HepG2 (cell line): Measurements from ENCODE around the gene P4HTM. TPM values are rescaled to one million over a fixed set of nuclear protein-coding genes. Genes with fewer than 3 reads are reported as not detected.

Experiments
- ATF5 ChIP-seq: sonication (generic); formaldehyde crosslinking; IDR thresholded peaks from 2 replicates; pipeline ENCODE4 v1.4.0; 2020; ENCODE audit warnings: mild to moderate bottlenecking, low read depth, missing genetic modification reagents
- DR1 ChIP-seq: sonication (generic); formaldehyde crosslinking; IDR thresholded peaks from 2 replicates; pipeline ENCODE4 v1.8.0; 2021; ENCODE audit warnings: mild to moderate bottlenecking, missing genetic modification reagents, inconsistent platforms
- GLI4 ChIP-seq: sonication (generic); formaldehyde crosslinking; IDR thresholded peaks from 2 replicates; pipeline ENCODE4 v1.5.1; 2020; ENCODE audit warnings: missing genetic modification reagents, mild to moderate bottlenecking, moderate library complexity, borderline replicate concordance
- GTF2F1 ChIP-seq: fragments of 150-350 bp; IDR thresholded peaks from 2 replicates; pipeline ENCODE4 v1.6.1; 2014; ENCODE audit warnings: low read length
- HDAC1 ChIP-seq: sonication (generic); formaldehyde crosslinking; IDR thresholded peaks from 2 replicates; pipeline ENCODE4 v1.5.1; 2020; ENCODE audit warnings: mild to moderate bottlenecking, missing genetic modification reagents
- MATR3 ChIP-seq: sonication (generic); formaldehyde crosslinking; IDR thresholded peaks from 2 replicates; pipeline ENCODE4 v1.4.0; 2020; ENCODE audit warnings: missing genetic modification reagents
- NBN ChIP-seq: fragments of 450-650 bp; conservative IDR thresholded peaks from 2 replicates; pipeline ENCODE4 v1.6.1; 2017
- NFYC ChIP-seq: IDR thresholded peaks from 2 replicates; pipeline ENCODE4 v1.6.1; 2016; ENCODE audit warnings: missing genetic modification reagents, missing compliant biosample characterization
- REXO4 ChIP-seq: sonication (generic); formaldehyde crosslinking; IDR thresholded peaks from 2 replicates; pipeline ENCODE4 v1.8.0; 2022; ENCODE audit warnings: missing genetic modification reagents, mild to moderate bottlenecking, borderline replicate concordance
- SSRP1 ChIP-seq: IDR thresholded peaks from 2 replicates; pipeline ENCODE4 v1.6.1; 2016; ENCODE audit warnings: control low read depth
- STAG1 ChIP-seq: sonication (generic); formaldehyde crosslinking; IDR thresholded peaks from 2 replicates; pipeline ENCODE4 v1.4.0; 2020; ENCODE audit warnings: missing genetic modification reagents
- ZBTB4 ChIP-seq: sonication (generic); formaldehyde crosslinking; IDR thresholded peaks from 2 replicates; pipeline ENCODE4 v1.4.0; 2020; ENCODE audit warnings: missing genetic modification reagents, mild to moderate bottlenecking, borderline replicate concordance
- ZC3H4 ChIP-seq: sonication (generic); formaldehyde crosslinking; IDR thresholded peaks from 2 replicates; pipeline ENCODE4 v1.4.0; 2020; ENCODE audit warnings: missing genetic modification reagents, borderline replicate concordance
- ZFP62 ChIP-seq: sonication (generic); formaldehyde crosslinking; IDR thresholded peaks from 2 replicates; pipeline ENCODE4 v1.4.0; 2020; ENCODE audit warnings: missing genetic modification reagents
- ZNF124 ChIP-seq: sonication (generic); formaldehyde crosslinking; IDR thresholded peaks from 2 replicates; pipeline ENCODE4 v1.4.0; 2020; ENCODE audit warnings: missing genetic modification reagents
- ZNF138 ChIP-seq: sonication (generic); formaldehyde crosslinking; IDR thresholded peaks from 2 replicates; pipeline ENCODE4 v1.5.0; 2020; ENCODE audit warnings: mild to moderate bottlenecking, low read depth, missing genetic modification reagents
- ZNF441 ChIP-seq: sonication (generic); formaldehyde crosslinking; IDR thresholded peaks from 2 replicates; pipeline ENCODE4 v1.7.0; 2021; ENCODE audit warnings: missing genetic modification reagents, borderline replicate concordance
- ZNF547 ChIP-seq: sonication (generic); formaldehyde crosslinking; IDR thresholded peaks from 2 replicates; pipeline ENCODE4 v1.5.1; 2020; ENCODE audit warnings: mild to moderate bottlenecking, missing genetic modification reagents
- ZNF552 ChIP-seq: sonication (generic); formaldehyde crosslinking; IDR thresholded peaks from 2 replicates; pipeline ENCODE4 v1.9.0; 2022; ENCODE audit warnings: missing genetic modification reagents, mild to moderate bottlenecking, borderline replicate concordance
- polyA plus RNA-seq, 8 experiments: library from polyadenylated mRNA; depleted of rRNA in 3 of 8; stranded (reverse) in 7 of 8; unstranded in 1 of 8; fragments of >200 nt; fragmentation: Illumina TruSeq in 4 of 8; extraction: Trizol in 4 of 8; gene quantifications; 2 replicates each; pipeline versions ENCODE4 v1.2.1 to v1.2.3, GENCODE V29; 2011 to 2016; ENCODE audit warnings: low read depth in 4 of 8, missing spikeins in 1 of 8, mixed read lengths in 1 of 8; ENCODE audit not compliant: insufficient read depth in 1 of 8
- total RNA-seq, 5 experiments: library from RNA; depleted of rRNA; stranded (reverse); fragments of >200 nt; fragmentation: Illumina TruSeq; extraction: Trizol; gene quantifications; 2 replicates each; pipeline ENCODE4 v1.2.3, GENCODE V29; 2016; ENCODE audit warnings: low read depth in 1 of 5
- TF ChIP-seq, protein P1 (sequence below): sonication (generic); formaldehyde crosslinking; IDR thresholded peaks from 2 replicates; pipeline ENCODE4 v1.4.0; 2020; ENCODE audit warnings: missing genetic modification reagents, mild to moderate bottlenecking, borderline replicate concordance
- TF ChIP-seq, protein P2 (sequence below): sonication (generic); formaldehyde crosslinking; IDR thresholded peaks from 2 replicates; pipeline ENCODE4 v1.4.0; 2020; ENCODE audit warnings: missing genetic modification reagents

Gene P4HTM
- total and polyA plus RNA-seq, 2 of the 13 experiments (the other 11 are each of a cell fraction or from before 2014, with no cell fraction given): 0.01 TPM; not detected in 1

DNA sequence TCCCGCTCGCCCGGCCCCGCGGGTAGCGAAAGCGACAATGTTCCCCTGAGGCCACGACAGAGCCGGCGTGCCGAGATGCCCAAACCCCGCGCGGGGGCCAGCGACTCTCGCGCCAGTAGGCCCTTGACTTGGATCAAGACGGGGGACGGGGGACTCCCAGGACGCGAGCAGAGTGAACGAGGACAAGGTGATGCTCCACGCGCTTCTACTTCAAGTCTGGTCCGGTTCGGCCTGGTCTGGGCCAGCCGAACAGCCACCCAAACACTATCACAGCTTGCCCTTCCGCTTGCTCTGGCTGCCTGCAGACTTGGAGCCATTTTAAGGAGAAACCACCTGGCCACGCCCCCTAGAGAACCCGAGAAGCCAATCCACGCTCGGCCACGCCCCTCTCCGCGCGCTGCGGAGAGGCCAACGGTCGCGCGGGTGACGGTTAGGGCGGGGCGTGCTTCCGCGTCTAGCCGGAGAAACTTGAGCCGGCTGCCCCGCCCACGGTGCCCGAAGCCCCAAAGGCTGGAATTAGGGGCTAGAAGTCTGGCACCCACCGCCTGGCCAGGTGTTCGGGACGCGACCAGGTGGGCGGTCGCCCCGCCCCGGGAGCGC, 31.3 kb downstream of the P4HTM start (continued):
- TF ChIP-seq ZBTB4 (CRISPR knock-in tag) (no peak), ATF5 (no peak), NBN (no peak), REXO4 (CRISPR knock-in tag) (no peak), ZNF138 (CRISPR knock-in tag) (no peak), STAG1 (CRISPR knock-in tag) (no peak), MATR3 (no peak), ZNF124 (CRISPR knock-in tag) (peak; percentile 17), ZFP62 (CRISPR knock-in tag) (no peak), DR1 (peak; percentile 100), ZNF552 (CRISPR knock-in tag) (no peak), HDAC1 (CRISPR knock-in tag) (peak; percentile 87), SSRP1 (CRISPR knock-in tag) (no peak), GLI4 (no peak), GTF2F1 (no peak; the same call in 1 of the 2 replicates), ZNF441 (CRISPR knock-in tag) (0 out of 2 replicates have a peak, but pooled peaks have one; percentile 28), ZNF547 (CRISPR knock-in tag) (no peak), ZC3H4 (0 out of 2 replicates have a peak, but pooled peaks have one; percentile 20), NFYC (CRISPR knock-in tag) (peak; percentile 77)
- TF ChIP-seq, protein P1, sequence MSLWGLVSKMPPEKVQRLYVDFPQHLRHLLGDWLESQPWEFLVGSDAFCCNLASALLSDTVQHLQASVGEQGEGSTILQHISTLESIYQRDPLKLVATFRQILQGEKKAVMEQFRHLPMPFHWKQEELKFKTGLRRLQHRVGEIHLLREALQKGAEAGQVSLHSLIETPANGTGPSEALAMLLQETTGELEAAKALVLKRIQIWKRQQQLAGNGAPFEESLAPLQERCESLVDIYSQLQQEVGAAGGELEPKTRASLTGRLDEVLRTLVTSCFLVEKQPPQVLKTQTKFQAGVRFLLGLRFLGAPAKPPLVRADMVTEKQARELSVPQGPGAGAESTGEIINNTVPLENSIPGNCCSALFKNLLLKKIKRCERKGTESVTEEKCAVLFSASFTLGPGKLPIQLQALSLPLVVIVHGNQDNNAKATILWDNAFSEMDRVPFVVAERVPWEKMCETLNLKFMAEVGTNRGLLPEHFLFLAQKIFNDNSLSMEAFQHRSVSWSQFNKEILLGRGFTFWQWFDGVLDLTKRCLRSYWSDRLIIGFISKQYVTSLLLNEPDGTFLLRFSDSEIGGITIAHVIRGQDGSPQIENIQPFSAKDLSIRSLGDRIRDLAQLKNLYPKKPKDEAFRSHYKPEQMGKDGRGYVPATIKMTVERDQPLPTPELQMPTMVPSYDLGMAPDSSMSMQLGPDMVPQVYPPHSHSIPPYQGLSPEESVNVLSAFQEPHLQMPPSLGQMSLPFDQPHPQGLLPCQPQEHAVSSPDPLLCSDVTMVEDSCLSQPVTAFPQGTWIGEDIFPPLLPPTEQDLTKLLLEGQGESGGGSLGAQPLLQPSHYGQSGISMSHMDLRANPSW: peak; percentile 87; the same call in 1 of the 2 replicates
- TF ChIP-seq, protein P2, sequence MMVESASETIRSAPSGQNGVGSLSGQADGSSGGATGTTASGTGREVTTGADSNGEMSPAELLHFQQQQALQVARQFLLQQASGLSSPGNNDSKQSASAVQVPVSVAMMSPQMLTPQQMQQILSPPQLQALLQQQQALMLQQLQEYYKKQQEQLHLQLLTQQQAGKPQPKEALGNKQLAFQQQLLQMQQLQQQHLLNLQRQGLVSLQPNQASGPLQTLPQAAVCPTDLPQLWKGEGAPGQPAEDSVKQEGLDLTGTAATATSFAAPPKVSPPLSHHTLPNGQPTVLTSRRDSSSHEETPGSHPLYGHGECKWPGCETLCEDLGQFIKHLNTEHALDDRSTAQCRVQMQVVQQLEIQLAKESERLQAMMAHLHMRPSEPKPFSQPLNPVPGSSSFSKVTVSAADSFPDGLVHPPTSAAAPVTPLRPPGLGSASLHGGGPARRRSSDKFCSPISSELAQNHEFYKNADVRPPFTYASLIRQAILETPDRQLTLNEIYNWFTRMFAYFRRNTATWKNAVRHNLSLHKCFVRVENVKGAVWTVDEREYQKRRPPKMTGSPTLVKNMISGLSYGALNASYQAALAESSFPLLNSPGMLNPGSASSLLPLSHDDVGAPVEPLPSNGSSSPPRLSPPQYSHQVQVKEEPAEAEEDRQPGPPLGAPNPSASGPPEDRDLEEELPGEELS (CRISPR knock-in tag): no peak
